GM18951 (cell line): ENCODE data around the gene PLPP7.

Experiments
- POLR2A ChIP-seq: IDR thresholded peaks from 4 replicates; pipeline ENCODE4 v1.6.1; 2011; ENCODE audit warnings: mild to moderate bottlenecking; ENCODE audit not compliant: insufficient read length, insufficient read depth; ENCODE audit errors: extremely low read depth
- in situ Hi-C: fragments of 300-500 bp; cut with MboI; formaldehyde crosslinking; loops from one replicate; pipeline ENCODE4 v1.12.0; 2022; ENCODE audit warnings: low sequenced_read_pairs, mixed read lengths, inconsistent platforms; ENCODE audit not compliant: unreplicated experiment

Gene PLPP7

GRCh38 chr9:131273856-131274673 is 15.5 kb upstream of the PLPP7 start:
- in situ Hi-C loops = no loop called here
- TF ChIP-seq POLR2A = peak; percentile 53

- peak; percentile 53 for TF ChIP-seq POLR2A
- in situ Hi-C loops = no loop called here
These were observed 14.7 kb upstream of the PLPP7 start for GRCh38 chr9:131274674-131275331.

GRCh38 chr9:131275332-131276093 is 14.0 kb upstream of the PLPP7 start:
- in situ Hi-C loops = no loop called here
- peak; percentile 29 for TF ChIP-seq POLR2A

GRCh38 chr9:131276094-131276888 is 13.2 kb upstream of the PLPP7 start, which contains the start of gene FAM78A:
Gene FAM78A, minus strand, starts transcription at chr9:131276510. Its CDS starts 331 bp downstream, at chr9:131276179.
- no peak for TF ChIP-seq POLR2A
- in situ Hi-C loops = no loop called here

- peak; percentile 40 for TF ChIP-seq POLR2A
- in situ Hi-C loops = no loop called here
These were observed 12.6 kb upstream of the PLPP7 start for GRCh38 chr9:131276891-131277286.

- no peak for TF ChIP-seq POLR2A
- in situ Hi-C loops = no loop called here
These were observed 12.1 kb upstream of the PLPP7 start for GRCh38 chr9:131277287-131277909.

- peak; percentile 50 for TF ChIP-seq POLR2A
- in situ Hi-C loops = no loop called here
These were observed 11.4 kb upstream of the PLPP7 start for GRCh38 chr9:131277910-131278701.

GRCh38 chr9:131278702-131279111 is 10.8 kb upstream of the PLPP7 start:
- in situ Hi-C loops = no loop called here
- TF ChIP-seq POLR2A = no peak

GRCh38 chr9:131279196-131279862 is 10.2 kb upstream of the PLPP7 start:
- TF ChIP-seq POLR2A = no peak
- in situ Hi-C loops = no loop called here

- TF ChIP-seq POLR2A = no peak
- in situ Hi-C loops = no loop called here
These were observed 9.5 kb upstream of the PLPP7 start for GRCh38 chr9:131279863-131280570.
